KMS-11 (cell line): ENCODE data around the gene LDB2.

Experiments used
- H2AFZ ChIP-seq: fragments of 200-600 bp; sonication (generic); 2 replicates; pipeline ENCODE4 v1.6.1; 2016; ENCODE audit warnings: antibody characterized with exemption, mixed run types, low read depth
- H3K27ac ChIP-seq: fragments of 200-600 bp; sonication (generic); 2 replicates; pipeline ENCODE4 v1.6.1; 2016; ENCODE audit warnings: mild to moderate bottlenecking, mixed run types
- H3K27me3 ChIP-seq: fragments of 200-600 bp; sonication (generic); 2 replicates; pipeline ENCODE4 v1.6.1; 2017; ENCODE audit warnings: mild to moderate bottlenecking, low read depth, mixed run types, moderate library complexity; ENCODE audit not compliant: insufficient read depth
- H3K36me3 ChIP-seq: fragments of 200-600 bp; sonication (generic); 2 replicates; pipeline ENCODE4 v1.6.1; 2017; ENCODE audit warnings: mild to moderate bottlenecking, mixed run types; ENCODE audit not compliant: insufficient read depth
- H3K4me1 ChIP-seq: fragments of 200-600 bp; sonication (generic); 2 replicates; pipeline ENCODE4 v1.6.1; 2016; ENCODE audit warnings: mild to moderate bottlenecking, low read depth, mixed run types; ENCODE audit not compliant: poor library complexity, severe bottlenecking
- H3K4me2 ChIP-seq: fragments of 200-600 bp; sonication (generic); 2 replicates; pipeline ENCODE4 v1.7.0; 2016; ENCODE audit warnings: mild to moderate bottlenecking, mixed run types
- H3K4me3 ChIP-seq: fragments of 200-600 bp; sonication (generic); IDR thresholded peaks from 2 replicates; pipeline ENCODE4 v1.6.1; 2017; ENCODE audit warnings: low read depth, low read length, mixed read lengths; ENCODE audit not compliant: insufficient read depth
- H3K79me2 ChIP-seq: fragments of 200-600 bp; sonication (generic); 2 replicates; pipeline ENCODE4 v1.6.1; 2016; ENCODE audit warnings: low read depth, mixed run types; ENCODE audit not compliant: insufficient read depth
- H3K9ac ChIP-seq: fragments of 200-600 bp; sonication (generic); 2 replicates; pipeline ENCODE4 v1.6.1; 2016; ENCODE audit warnings: mild to moderate bottlenecking, mixed run types
- H4K20me1 ChIP-seq: fragments of 200-600 bp; sonication (generic); 2 replicates; pipeline ENCODE4 v1.6.1; 2016; ENCODE audit warnings: mild to moderate bottlenecking, mixed run types; ENCODE audit not compliant: insufficient read depth
- TF ChIP-seq, protein P1 (sequence below): fragments of 200-600 bp; sonication (generic); conservative IDR thresholded peaks from 2 replicates; pipeline ENCODE4 v1.6.1; 2017; ENCODE audit warnings: low read depth, mild to moderate bottlenecking, antibody characterized with exemption, low read length, moderate library complexity, mixed read lengths

LDB2 gene

DNA sequence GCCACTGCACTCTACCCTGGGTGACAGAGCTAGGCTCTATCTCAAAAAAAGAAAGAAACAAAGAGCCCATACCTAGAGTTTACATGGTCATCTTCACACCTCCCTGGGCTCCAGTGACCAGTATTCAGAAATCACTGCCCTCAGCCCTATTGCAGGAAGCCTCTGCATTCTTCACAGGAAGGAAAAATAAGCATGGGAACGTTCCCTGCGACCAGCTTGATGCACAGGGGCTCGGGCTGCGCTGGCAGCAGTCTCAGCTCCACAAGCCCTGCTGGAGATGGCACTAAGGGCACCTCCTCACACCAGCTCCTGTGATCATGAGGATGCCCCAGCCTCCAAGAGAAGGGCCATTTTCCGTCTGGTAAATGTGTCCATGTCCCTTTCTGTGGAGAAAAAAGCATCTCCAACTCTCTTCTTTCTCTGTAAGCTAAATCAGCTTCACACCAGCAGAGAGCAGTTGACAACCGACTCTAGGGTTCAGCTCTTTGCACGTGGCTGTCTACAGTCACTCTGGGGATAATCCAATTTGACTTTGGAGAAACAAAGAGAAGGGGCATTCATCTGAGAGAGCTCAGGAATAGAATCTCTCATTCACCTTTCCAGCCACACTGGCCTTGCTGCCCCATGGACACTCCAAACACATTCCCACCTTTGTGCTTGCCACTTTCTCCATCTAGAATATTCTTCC lies 33.1 kb downstream of the LDB2 start:
- TF ChIP-seq, protein P1, sequence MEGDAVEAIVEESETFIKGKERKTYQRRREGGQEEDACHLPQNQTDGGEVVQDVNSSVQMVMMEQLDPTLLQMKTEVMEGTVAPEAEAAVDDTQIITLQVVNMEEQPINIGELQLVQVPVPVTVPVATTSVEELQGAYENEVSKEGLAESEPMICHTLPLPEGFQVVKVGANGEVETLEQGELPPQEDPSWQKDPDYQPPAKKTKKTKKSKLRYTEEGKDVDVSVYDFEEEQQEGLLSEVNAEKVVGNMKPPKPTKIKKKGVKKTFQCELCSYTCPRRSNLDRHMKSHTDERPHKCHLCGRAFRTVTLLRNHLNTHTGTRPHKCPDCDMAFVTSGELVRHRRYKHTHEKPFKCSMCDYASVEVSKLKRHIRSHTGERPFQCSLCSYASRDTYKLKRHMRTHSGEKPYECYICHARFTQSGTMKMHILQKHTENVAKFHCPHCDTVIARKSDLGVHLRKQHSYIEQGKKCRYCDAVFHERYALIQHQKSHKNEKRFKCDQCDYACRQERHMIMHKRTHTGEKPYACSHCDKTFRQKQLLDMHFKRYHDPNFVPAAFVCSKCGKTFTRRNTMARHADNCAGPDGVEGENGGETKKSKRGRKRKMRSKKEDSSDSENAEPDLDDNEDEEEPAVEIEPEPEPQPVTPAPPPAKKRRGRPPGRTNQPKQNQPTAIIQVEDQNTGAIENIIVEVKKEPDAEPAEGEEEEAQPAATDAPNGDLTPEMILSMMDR, result no peak
- H3K27me3 ChIP-seq, result no peaks in the 10 kb centered on the region
- H3K4me1 ChIP-seq, result no peaks in the 10 kb centered on the region
- H3K27ac ChIP-seq, result no peak overlapping the region
- no peaks in the 10 kb centered on the region for H3K36me3 ChIP-seq
- H3K79me2 ChIP-seq, result no peaks in the 10 kb centered on the region
- no peak overlapping the region for H2AFZ ChIP-seq
- H3K4me3 ChIP-seq, result no peak overlapping the region
- no peak overlapping the region for H3K4me2 ChIP-seq
- no peak overlapping the region for H3K9ac ChIP-seq
- no peaks in the 10 kb centered on the region for H4K20me1 ChIP-seq

DNA sequence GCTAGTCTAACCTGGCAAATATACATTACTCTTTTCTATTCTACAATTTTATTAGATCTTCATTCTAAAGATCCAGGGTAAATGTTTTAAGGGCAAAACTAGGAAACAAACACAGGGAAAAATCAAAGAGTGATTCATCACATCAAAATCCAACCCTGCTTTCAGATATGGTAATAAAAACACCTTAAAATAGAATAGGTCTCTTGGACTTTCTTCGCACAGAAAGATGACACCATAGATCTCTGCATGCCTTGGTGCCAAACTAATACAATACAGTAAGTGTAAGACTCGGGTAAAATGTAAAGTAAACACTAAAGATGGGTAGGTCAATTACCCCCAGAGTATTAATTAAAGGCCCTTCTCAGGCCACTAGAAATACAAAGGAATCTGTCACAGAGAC lies 34.2 kb downstream of the LDB2 start:
- H3K9ac ChIP-seq, result no peak overlapping the region
- no peaks in the 10 kb centered on the region for H3K79me2 ChIP-seq

GRCh38 chr4:16862697-16863096 lies 35.7 kb downstream of the LDB2 start:
- TF ChIP-seq, protein P1, result no peak
- no peaks in the 10 kb centered on the region for H3K4me1 ChIP-seq
- no peak overlapping the region for H3K27ac ChIP-seq
- no peak overlapping the region for H2AFZ ChIP-seq
- H4K20me1 ChIP-seq, result no peaks in the 10 kb centered on the region
- no peak overlapping the region for H3K9ac ChIP-seq
- no peaks in the 10 kb centered on the region for H3K79me2 ChIP-seq
- no peaks in the 10 kb centered on the region for H3K36me3 ChIP-seq
- no peaks in the 10 kb centered on the region for H3K27me3 ChIP-seq
- no peak overlapping the region for H3K4me2 ChIP-seq
- H3K4me3 ChIP-seq, result no peak overlapping the region

More for the DNA sequence above, 34.2 kb downstream of the LDB2 start:
- no peak overlapping the region for H2AFZ ChIP-seq
- H3K36me3 ChIP-seq, result no peaks in the 10 kb centered on the region
- H4K20me1 ChIP-seq, result no peaks in the 10 kb centered on the region
- H3K4me1 ChIP-seq, result no peaks in the 10 kb centered on the region
- H3K27ac ChIP-seq, result no peak overlapping the region
- H3K4me3 ChIP-seq, result no peak overlapping the region
- H3K27me3 ChIP-seq, result no peaks in the 10 kb centered on the region
- TF ChIP-seq, protein P1, result no peak
- H3K4me2 ChIP-seq, result no peak overlapping the region

DNA sequence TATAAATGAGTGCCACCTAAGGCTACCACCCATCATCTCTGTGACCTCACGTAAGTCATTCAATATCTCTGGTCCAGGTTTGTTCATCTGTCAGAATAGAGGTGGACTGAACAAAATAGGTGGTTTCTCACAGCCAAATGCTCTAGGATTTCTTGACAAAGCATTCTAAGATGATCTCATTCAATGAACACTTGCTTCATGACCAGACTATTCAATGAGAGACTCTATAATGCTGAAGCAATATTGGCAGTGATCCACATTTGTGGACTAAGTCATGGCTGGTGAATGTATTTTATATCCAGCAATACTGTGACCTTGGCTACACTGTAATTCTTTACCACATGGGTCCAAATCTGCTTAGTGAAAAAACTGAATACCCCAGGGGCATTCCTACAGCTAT lies 37.9 kb downstream of the LDB2 start:
- Histone ChIP-seq H3K4me2 (no peak overlapping the region), H3K36me3 (no peaks in the 10 kb centered on the region), H4K20me1 (no peaks in the 10 kb centered on the region), H3K4me1 (no peaks in the 10 kb centered on the region), H3K9ac (no peak overlapping the region), H3K27me3 (no peaks in the 10 kb centered on the region), H2AFZ (no peak overlapping the region), H3K4me3 (no peak overlapping the region), H3K79me2 (no peaks in the 10 kb centered on the region), H3K27ac (no peak overlapping the region)
- TF ChIP-seq, protein P1, result no peak
